Glomerular endothelial cell (primary cell): Measurements from ENCODE around the gene CCDC47. TPM values are rescaled to one million over a fixed set of nuclear protein-coding genes. Genes with fewer than 3 reads are reported as not detected.
"Not testable (repeated sequence)": the region's sequence is repeated elsewhere in the genome, so short reads cannot be mapped to it uniquely, and the experiment has no call there.

Source experiments
- DNase-seq: peaks from one replicate; pipeline ENCODE4 v3.0.0-alpha.2; 2011; ENCODE audit warnings: low read depth, low spot score; ENCODE audit errors: extremely low read depth
- total RNA-seq: library from RNA; depleted of rRNA; stranded (reverse); fragments of >200 nt; gene quantifications from 2 replicates; pipeline ENCODE4 v1.2.3, GENCODE V29; 2015

CCDC47 gene
- total RNA-seq, 1 donor from 2014 or later: 70.1 TPM

GRCh38 chr17:63740464-63741142 lies 32.8 kb downstream of the CCDC47 start:
- no peak for DNase-seq

DNA sequence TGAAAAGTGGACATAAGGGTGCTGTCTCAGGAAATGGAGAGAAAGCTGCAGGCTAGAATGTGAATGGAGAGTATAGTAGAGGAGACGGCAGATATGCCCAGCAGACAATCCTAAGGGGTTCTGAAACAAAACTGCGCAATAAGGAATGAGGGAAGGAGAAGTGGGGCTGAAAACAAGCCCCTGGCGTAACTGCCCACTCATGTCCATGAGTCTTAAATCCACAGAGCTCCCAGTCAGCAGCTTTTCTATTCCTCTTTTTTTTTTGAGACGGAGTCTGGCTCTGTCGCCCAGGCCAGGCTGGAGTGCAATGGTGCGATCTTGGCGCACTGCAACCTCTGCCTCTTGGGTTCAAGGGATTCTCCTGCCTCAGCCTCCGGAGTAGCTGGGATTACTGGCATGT lies 37.7 kb downstream of the CCDC47 start:
- no peak for DNase-seq

GRCh38 chr17:63722403-63722802 lies 51.0 kb downstream of the CCDC47 start:
- DNase-seq: no peak

- not testable (repeated sequence) for DNase-seq
These were observed 53.2 kb downstream of the CCDC47 start for GRCh38 chr17:63720194-63720593.

DNA sequence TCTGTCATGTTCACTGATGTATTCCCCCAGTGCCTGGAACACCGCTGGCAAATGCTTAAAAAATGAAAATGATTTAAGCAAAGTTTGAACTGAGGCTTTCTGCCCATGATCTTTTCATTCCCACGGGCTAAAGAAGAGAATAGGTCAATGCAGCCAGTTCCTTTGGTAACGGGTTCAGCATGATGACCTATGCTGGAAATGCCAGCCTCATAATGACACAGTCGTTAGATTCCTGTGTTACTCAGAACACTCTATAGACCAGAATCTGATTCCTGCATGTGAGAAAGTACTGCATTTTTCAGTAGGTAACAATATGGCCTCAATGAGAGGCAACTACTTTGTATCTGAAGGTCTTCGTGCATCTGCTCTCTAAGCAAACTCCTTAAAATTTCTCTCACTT lies 54.4 kb downstream of the CCDC47 start:
- DNase-seq: no peak

DNA sequence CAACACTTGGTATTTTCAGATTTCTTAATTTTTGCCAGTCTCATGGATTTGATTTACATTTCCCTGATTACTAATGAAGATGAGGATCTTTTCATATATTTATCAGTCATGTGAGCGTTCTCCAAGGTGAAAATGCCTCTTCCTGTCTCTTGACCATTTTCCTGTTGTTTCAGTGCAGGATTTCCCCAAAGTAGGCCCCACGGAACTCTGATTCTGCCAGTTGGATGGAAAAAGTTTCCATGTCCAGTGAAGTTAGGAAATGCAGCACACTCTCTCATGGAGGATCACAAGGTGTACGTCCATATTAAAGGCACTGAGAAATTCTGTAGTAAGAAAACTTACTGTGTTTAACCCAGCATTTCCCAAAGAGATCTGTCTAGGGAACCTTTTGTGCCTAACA lies 57.0 kb downstream of the CCDC47 start:
- DNase-seq: no peak

- DNase-seq: no peak
These were observed 58.7 kb downstream of the CCDC47 start for GRCh38 chr17:63714550-63715277.

DNA sequence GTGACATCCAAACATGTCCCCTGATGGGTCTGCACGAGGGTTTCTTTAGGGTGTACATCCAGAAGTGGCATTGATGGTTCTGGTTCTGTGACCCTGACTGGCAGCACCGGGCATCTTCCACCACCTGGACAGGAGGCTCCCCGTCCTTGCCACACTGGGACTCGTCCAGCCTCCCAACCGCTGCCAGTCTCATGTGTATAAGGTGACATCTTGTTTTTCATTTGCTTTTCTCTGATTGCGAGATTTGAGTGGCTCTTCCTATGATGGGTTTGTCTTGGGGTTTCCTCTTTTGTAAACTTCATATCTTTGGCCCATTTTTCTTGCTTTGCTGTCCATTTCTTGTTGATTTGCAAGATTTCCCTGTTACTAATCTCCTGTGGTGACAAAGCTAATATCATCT lies 64.3 kb downstream of the CCDC47 start:
- DNase-seq: no peak

DNA sequence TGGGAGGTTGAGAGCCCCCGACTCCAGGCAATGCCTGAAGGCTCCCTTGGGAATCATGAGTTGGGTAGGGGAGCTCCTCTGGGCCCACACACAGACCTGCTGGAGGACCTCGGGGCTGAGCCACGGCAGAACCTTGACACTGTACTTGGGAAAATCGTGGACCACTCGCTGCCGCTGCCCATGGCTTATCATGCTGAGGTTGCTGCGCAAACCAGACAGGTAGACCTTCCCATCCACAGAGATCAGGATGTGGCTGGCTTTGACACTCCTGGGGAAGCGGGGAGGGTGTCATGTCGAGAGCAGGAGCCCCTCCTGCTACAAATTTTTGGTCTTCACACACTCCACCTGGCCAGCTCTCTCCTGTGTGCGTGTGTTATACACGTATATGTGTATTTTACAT lies 66.2 kb downstream of the CCDC47 start:
- DNase-seq: no peak

GRCh38 chr17:63706336-63707082 lies 66.9 kb downstream of the CCDC47 start:
- no peak for DNase-seq

- no peak for DNase-seq
These were observed 67.7 kb downstream of the CCDC47 start for GRCh38 chr17:63705657-63706056.

DNA sequence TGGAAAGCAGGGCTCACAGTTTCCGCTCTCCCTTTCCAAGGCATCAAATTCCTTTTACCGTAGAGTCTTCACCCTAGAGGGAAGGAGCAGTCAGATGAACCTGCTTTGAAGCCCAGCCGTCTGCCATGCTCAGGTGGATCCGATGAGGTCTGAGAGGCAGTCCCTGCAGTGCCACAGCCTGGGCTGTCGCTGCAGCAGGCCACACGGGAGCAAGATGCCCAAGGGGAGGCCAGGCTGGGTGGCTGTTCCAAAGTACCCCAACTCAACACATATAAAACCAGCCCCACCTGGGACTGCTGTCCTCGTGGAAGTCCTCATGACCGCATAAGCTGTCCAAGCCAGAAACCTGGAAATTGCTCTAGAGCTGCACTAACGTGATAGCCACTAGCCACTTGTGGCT lies 68.6 kb downstream of the CCDC47 start:
- no peak for DNase-seq

- DNase-seq: no peak
These were observed 69.2 kb downstream of the CCDC47 start for GRCh38 chr17:63704259-63704576.

- DNase-seq: no peak
These were observed 69.7 kb downstream of the CCDC47 start for GRCh38 chr17:63703556-63704258.

DNA sequence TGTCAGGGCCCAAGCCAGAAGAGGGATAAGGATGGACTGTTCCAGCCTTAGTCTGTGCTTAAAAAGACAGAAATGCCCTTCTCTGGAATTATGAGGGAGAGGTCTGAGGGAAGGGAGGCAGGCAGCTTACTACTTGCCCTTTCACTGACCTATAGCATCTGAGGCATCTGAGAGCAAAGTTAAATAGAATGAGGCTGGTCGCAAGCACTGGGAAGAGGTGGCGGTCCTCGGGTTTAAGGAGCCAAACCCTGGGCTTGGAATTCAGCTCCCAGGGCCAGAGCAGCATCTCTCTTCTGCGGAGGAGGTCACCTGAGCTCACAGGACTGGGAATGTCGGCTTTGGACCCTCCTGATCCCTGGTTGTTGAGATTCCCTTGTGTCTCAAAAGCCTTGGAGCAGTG lies 70.4 kb downstream of the CCDC47 start:
- no peak for DNase-seq

DNA sequence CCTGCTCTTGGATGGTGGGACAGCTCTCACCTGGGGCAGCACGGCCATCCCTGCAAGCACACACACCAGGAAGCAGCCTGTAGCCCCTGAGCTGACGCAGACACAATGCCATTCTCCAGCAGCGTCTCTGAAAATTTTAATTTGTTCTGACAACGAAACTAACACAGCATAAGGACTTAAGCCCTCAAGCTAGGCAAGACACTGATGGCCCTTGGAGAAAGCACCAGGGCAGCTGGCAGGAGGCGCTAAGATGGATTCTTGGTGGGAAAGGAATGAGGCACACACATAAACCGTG lies 70.7 kb downstream of the CCDC47 start:
- no peak for DNase-seq

DNA sequence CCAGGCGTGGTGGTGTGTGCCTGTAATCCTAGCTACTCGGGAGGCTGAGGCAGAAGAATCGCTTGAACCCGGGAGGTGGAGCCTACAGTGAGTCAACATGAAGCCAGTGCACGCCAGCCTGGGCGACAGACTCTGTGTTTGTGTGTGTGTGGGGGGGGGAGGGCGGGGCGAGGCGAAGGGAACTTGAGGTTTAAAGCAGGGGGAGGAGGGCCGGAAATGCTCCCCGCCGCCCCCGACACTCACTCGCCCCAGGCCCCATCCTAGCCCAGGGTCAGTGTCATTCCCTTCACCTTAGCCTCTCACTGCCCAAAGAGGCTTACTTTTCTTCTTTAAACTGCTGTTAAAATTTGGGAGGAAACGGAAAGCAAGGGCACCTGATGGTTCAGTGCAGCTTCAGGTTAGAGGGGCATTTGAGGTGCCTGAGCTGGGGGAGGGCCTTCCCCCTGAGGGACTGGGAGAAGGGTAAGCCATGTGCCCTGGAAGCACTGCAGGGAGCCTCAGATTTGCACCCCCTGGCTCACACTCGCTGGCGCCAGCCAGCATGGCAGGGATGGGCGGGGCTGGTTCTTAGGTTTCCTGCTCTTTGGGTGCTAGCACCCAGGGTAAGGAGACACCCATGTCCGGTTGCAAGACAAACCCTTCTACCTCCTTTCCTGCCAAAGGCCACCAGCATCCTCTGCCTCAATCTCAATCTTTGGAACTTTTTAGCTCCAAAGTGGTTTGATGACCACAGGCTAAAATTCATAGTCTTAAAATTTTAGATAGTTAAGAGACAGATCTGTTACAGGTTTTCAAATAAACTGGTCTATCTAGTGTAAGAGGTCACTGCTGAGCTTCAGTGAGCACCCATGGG lies 71.3 kb downstream of the CCDC47 start:
- DNase-seq: no peak

DNA sequence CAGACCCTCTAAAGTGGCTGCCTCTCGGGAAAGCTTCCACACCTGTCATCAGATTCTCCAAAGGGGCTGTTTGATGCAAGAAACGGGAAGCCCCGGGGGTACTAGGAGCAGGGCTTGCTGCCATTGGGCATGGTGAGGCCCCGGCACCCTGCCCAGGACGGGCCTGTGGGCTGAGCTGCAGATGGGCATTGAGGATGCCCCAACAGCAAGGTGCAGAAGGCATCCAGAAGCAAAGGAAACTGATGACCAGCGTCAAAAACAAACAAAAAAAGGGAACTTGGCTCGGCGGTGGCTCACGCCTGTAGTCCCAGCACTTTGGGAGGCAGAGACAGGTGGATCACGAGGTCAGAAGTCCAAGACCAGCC lies 72.0 kb downstream of the CCDC47 start:
- no peak for DNase-seq

DNA sequence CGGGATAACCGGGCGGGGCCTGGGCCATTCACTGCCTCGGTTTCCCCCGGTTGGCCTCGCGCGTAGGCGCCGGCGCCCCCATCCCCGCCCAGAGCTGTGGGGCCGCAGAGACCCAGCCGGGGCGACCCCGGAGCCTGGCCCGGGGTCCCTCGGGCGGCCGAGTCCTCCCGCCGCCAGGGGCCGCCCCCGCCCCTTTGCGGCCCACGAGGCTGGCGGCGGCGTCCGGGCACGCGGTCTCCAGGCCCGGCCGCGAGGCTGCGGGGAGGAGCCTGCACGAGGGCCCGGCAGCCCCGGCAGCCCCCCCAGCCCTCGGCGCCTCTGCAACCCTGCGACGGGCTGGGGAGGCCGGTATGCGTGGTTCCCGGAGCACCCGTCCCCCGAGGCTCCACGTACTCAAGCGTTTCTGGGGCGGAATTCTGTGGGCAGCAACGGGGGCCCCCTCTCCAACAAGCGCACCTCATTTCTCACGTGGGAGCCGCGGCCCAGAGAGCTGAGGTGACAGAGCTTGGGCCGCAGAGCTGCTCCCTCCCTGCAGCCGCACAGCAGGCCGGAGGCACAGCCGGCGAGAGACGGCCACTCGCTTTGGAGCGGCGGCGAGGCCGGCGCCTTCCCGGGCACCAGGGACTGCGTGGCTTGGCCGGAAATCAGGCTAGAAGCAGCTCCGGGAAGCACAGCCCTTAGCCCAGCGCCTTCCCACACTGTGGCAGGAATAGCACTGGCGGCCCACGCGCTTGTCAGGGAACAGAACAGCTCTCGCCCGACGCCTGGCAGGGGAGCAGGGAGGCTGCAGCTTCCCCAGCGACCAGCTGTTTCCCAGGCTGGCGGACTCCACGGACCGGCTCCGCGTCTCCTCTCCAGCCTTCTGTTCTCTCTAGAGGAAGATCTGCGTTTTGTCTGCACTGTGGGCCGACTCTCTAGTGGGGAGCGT lies 72.6 kb downstream of the CCDC47 start:
- DNase-seq: no peak
